Lower leg skin (tissue), 4 donors: ENCODE results near the gene KIAA0825. TPM values are rescaled to one million over a fixed set of nuclear protein-coding genes. Genes with fewer than 3 reads are reported as not detected.

Experiments used
- DNase-seq, 2 donors: peaks; one replicate each; pipeline ENCODE4 v3.0.0-alpha.2; 2019; ENCODE audit warnings: low spot score in 2 of 2
- H3K4me3 ChIP-seq: fragments of 200-600 bp; sonication (generic); 2 replicates; pipeline ENCODE4 v1.5.1; 2017; ENCODE audit warnings: mild to moderate bottlenecking, low read depth; ENCODE audit not compliant: poor library complexity, severe bottlenecking
- POLR2A ChIP-seq, 2 donors: fragments of 450-650 bp; IDR thresholded peaks; one replicate each; pipeline ENCODE4 v1.6.1; 2016 to 2017; ENCODE audit warnings: antibody characterized with exemption in 2 of 2, mild to moderate bottlenecking in 1 of 2, moderate library complexity in 1 of 2
- WGBS, 2 donors: methylation state at CpG; one replicate each; pipeline ENCODE4 v1.1.5; 2018; 5-methylcytosine and 5-hydroxymethylcytosine counted together
- intact Hi-C: fragments of 100-400 bp; cut with DNase I; formaldehyde crosslinking; loops from one replicate; pipeline ENCODE4 v1.15.0; 2023; ENCODE audit warnings: low total_unique reads
- total RNA-seq, 4 donors: library from RNA; depleted of rRNA; stranded (reverse); fragments of >200 nt; gene quantifications; one replicate each; pipeline ENCODE4 v1.1.0, GENCODE V29; 2016
- TF ChIP-seq, protein P1 (sequence below), 3 donors: fragments of 450-650 bp; IDR thresholded peaks; one replicate each; pipeline ENCODE4 v1.5.1; 2016; ENCODE audit warnings: antibody characterized with exemption in 3 of 3, mild to moderate bottlenecking in 3 of 3, moderate library complexity in 2 of 3

The KIAA0825 gene
- total RNA-seq, 4 donors from 2014 or later = 1.6 to 3.4 (median 2.5) TPM

DNA sequence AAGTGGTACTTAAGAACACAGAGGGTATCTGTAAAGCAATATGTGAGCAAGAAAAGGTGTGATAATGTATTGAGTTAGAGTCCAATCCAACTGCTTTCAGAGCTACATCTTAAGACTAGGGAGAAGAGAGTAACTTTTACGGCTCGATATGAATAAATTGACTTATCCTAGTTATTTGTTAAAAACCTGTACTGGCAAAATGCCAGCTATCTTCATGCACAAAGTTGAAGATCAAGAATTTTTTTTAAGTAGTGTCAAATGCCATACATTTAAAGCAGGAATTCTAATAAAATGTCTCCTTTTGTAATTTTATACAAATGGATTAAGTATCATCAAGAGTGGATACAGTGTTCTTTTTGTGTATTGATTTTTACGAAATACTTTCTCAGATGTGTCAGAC, 305.2 kb downstream of the KIAA0825 start:
- no peak for TF ChIP-seq POLR2A (IDR thresholded peaks at IDR 0.05)
- TF ChIP-seq, protein P1, sequence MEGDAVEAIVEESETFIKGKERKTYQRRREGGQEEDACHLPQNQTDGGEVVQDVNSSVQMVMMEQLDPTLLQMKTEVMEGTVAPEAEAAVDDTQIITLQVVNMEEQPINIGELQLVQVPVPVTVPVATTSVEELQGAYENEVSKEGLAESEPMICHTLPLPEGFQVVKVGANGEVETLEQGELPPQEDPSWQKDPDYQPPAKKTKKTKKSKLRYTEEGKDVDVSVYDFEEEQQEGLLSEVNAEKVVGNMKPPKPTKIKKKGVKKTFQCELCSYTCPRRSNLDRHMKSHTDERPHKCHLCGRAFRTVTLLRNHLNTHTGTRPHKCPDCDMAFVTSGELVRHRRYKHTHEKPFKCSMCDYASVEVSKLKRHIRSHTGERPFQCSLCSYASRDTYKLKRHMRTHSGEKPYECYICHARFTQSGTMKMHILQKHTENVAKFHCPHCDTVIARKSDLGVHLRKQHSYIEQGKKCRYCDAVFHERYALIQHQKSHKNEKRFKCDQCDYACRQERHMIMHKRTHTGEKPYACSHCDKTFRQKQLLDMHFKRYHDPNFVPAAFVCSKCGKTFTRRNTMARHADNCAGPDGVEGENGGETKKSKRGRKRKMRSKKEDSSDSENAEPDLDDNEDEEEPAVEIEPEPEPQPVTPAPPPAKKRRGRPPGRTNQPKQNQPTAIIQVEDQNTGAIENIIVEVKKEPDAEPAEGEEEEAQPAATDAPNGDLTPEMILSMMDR (IDR thresholded peaks at IDR 0.05) = no peak
- no peak for DNase-seq
- 75 to 78% methylated on average over 3 of the region's 3 CpGs for WGBS, 2 donors
- intact Hi-C loops = no loop called here
- no peak overlapping the region for H3K4me3 ChIP-seq

DNA sequence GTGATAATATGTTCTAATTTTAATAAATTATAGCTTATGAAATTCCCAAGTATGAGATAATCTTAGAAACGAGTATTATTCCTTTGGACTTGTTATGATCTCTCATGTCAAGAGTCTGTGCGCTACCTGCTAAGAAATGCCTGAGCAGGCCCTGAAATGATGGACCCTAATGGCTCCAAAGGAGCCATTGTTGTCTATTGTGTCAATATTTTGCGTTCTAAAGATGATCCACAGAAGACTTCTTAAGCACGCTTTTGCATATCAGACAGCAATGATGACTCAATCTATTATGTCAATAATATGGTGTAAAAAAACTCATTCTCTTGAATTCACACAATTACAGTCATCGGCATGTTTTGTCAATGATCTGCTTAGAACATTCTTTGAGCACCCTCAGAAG, 306.1 kb downstream of the KIAA0825 start:
- H3K4me3 ChIP-seq = no peak overlapping the region
- TF ChIP-seq, protein P1 (IDR thresholded peaks at IDR 0.05) = no peak
- TF ChIP-seq POLR2A (IDR thresholded peaks at IDR 0.05) = no peak
- intact Hi-C loops = no loop called here
- no peak for DNase-seq
- WGBS, 2 donors = 87 to 89% methylated on average over 5 of the region's 5 CpGs

DNA sequence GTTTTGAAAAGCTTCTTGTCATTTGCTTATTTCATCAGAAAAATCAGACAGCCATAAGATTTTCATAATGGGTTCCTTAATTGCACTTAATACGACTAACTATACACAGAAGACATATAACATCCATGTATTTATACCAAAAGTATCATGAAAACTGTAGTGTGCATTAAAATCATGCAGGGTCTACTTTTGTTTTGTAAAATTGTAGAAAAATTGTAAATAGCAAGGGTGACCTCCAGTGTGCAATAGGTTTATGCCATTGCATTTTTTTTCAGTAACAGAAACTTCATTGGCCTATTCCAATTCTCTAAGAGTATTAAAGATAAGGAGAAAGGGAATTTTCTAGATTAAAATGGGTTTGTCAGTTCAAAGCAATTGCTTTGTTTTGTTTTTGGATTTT, 307.6 kb downstream of the KIAA0825 start:
- DNase-seq = no peak
- WGBS, 2 donors = 93 to 95% methylated on average over 1 of the region's 1 CpG
- H3K4me3 ChIP-seq = no peak overlapping the region
- TF ChIP-seq, protein P1 (IDR thresholded peaks at IDR 0.05) = no peak
- no peak for TF ChIP-seq POLR2A (IDR thresholded peaks at IDR 0.05)
- intact Hi-C loops = no loop called here

DNA sequence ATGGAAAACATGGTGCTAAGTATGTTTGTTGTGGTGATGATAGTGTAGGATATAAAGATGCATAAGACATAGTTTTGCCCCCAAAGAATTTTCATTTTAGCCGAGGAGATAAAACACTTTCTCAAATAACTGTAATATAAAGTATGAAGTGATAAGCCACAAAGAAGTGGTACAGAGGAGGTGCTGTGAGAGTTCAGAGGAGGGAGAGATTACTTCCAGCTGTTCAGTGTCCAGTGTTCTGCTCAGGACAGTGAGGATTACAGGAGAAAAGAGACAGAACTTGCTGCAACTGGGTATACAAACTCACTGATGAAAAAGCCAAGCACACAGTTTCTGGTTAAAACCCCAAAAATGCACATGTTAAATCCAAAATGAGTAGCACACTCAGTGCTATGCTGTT, 309.3 kb downstream of the KIAA0825 start:
- no peak overlapping the region for H3K4me3 ChIP-seq
- DNase-seq = no peak
- WGBS, 2 donors = 79 to 81% methylated on average over 1 of the region's 1 CpG
- TF ChIP-seq, protein P1 (IDR thresholded peaks at IDR 0.05) = no peak
- TF ChIP-seq POLR2A (IDR thresholded peaks at IDR 0.05) = no peak
- intact Hi-C loops = no loop called here

DNA sequence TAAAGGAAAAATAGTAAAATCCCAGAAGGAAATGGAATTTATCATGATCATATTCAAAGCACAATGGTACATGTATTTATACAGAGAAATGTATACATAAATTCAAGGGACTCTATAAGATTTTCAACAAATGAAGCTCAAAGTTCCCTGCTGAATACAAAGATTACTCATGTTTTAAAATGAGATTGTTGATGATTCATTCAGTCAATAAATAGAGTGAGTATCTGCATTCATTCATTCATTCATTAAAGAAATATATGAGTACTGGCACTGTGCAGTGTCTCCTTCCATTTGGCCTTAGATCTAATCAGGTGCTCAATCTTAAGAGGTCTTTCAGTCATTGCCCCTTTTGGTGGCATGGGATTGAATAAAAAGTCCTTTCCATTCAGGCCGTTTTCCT, 310.0 kb downstream of the KIAA0825 start:
- WGBS, 2 donors = 73 to 85% methylated on average over 1 of the region's 1 CpG
- TF ChIP-seq POLR2A (IDR thresholded peaks at IDR 0.05) = no peak
- TF ChIP-seq, protein P1 (IDR thresholded peaks at IDR 0.05) = no peak
- no peak for DNase-seq

DNA sequence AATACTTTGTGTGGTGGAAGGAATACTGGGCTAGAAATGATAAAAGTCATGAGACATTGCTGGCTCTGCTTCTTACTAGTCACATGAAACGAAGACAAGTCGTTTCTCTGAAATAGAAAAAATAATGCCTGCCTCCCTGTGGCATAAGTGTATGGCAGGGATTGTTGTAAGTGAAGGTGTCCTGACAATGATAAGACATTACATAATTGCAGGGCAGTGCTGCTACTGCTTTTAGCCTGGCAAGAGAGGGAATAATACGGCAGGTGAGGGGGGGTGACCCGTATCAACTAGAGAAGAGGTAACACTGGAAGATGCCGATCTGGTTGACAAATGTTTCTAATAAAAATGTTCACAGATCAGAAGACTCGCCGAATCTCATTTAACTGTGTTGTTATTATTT, 314.3 kb downstream of the KIAA0825 start:
- TF ChIP-seq, protein P1 (IDR thresholded peaks at IDR 0.05) = no peak
- TF ChIP-seq POLR2A (IDR thresholded peaks at IDR 0.05) = no peak
- WGBS, 2 donors = 83 to 88% methylated on average over 7 of the region's 7 CpGs
- no peak for DNase-seq
- intact Hi-C loops = no loop called here
- no peak overlapping the region for H3K4me3 ChIP-seq

More for the DNA sequence above, 310.0 kb downstream of the KIAA0825 start:
- intact Hi-C loops = no loop called here
- no peak overlapping the region for H3K4me3 ChIP-seq
